K562 (cell line): ENCODE results near the gene CEP57. TPM values are rescaled to one million over a fixed set of nuclear protein-coding genes. Genes with fewer than 3 reads are reported as not detected.

Experiments used
- JUND ChIP-seq, 2 experiments: IDR thresholded peaks; 2 replicates in 1 of 2; 3 replicates in 1 of 2; pipeline ENCODE4 v1.6.1; 2011; ENCODE audit warnings: borderline replicate concordance in 2 of 2, low read depth in 2 of 2, low read length in 2 of 2, improper control_type of control experiment in 1 of 2, missing biosample characterization in 1 of 2, missing genetic modification characterization in 1 of 2, missing genetic modification reagents in 1 of 2
- MAFK ChIP-seq: IDR thresholded peaks from 2 replicates; pipeline ENCODE4 v1.6.1; 2011; ENCODE audit warnings: low read length, improper control_type of control experiment
- MAZ ChIP-seq, 2 experiments: fragments of 450-650 bp in 1 of 2; sonication (generic) in 1 of 2; formaldehyde crosslinking; IDR thresholded peaks in 1 of 2; conservative IDR thresholded peaks in 1 of 2; 2 replicates each; pipeline versions ENCODE4 v1.4.0 to v1.5.0; 2020; ENCODE audit warnings: mild to moderate bottlenecking in 1 of 2, missing genetic modification reagents in 1 of 2
- NELFE ChIP-seq: IDR thresholded peaks from 2 replicates; pipeline ENCODE4 v1.6.1; 2011; ENCODE audit warnings: mild to moderate bottlenecking; ENCODE audit not compliant: insufficient read depth, insufficient read length
- SMARCB1 ChIP-seq: IDR thresholded peaks from 2 replicates; pipeline ENCODE4 v1.6.1; 2011; ENCODE audit warnings: improper control_type of control experiment, low read depth; ENCODE audit not compliant: insufficient read length
- SP2 ChIP-seq: IDR thresholded peaks from 2 replicates; pipeline ENCODE4 v1.6.1; 2011; ENCODE audit warnings: mild to moderate bottlenecking, low read depth, low read length, moderate library complexity; ENCODE audit not compliant: poor library complexity, severe bottlenecking; ENCODE audit errors: extremely low read depth
- SREBF1 ChIP-seq: fragments of 150-350 bp; IDR thresholded peaks from 2 replicates; pipeline ENCODE4 v1.6.1; 2014; ENCODE audit warnings: antibody characterized with exemption, low read depth, low read length, borderline replicate concordance
- TRIM24 ChIP-seq, 2 experiments: fragments of 450-650 bp; IDR thresholded peaks; 2 replicates each; pipeline ENCODE4 v1.6.1; 2016
- TRIM28 ChIP-seq: fragments of 450-650 bp; IDR thresholded peaks from 2 replicates; pipeline ENCODE4 v1.6.1; 2017
- ZNF197 ChIP-seq: fragments of 200-800 bp; sonication (Bioruptor generic); IDR thresholded peaks from 2 replicates; pipeline ENCODE4 v1.6.1; 2016; ENCODE audit warnings: low read depth, missing genetic modification characterization, missing compliant biosample characterization
- polyA plus RNA-seq, 8 experiments: library from polyadenylated mRNA; depleted of rRNA in 4 of 8; stranded (reverse) in 5 of 8; unstranded in 3 of 8; fragments of >200 nt; fragmentation: Nextera tagmentation in 2 of 8; fragmentation: Illumina TruSeq in 1 of 8; extraction: Ambion mirVana in 2 of 8; extraction: Trizol in 1 of 8; gene quantifications; 2 replicates each; pipeline versions ENCODE4 v1.2.1 to v1.2.3, GENCODE V29; 2011 to 2014; ENCODE audit warnings: inconsistent platforms in 1 of 8, missing spikeins in 1 of 8
- total RNA-seq, 7 experiments: library from RNA; depleted of rRNA in 6 of 7; stranded (reverse); fragments of >200 nt in 6 of 7; fragmentation: Illumina TruSeq in 2 of 7; extraction: Trizol in 2 of 7; gene quantifications; 2 replicates each; pipeline versions ENCODE4 v1.2.1 to v1.2.3, GENCODE V29; 2011 to 2021; ENCODE audit warnings: low replicate concordance in 1 of 7
- TF ChIP-seq, protein P1 (sequence below): fragments of 450-650 bp; IDR thresholded peaks from 2 replicates; pipeline ENCODE4 v1.6.1; 2016; ENCODE audit warnings: mild to moderate bottlenecking, moderate library complexity
- TF ChIP-seq, protein P2 (sequence below): sonication (generic); formaldehyde crosslinking; IDR thresholded peaks from 2 replicates; pipeline ENCODE4 v1.9.0; 2022; ENCODE audit warnings: mild to moderate bottlenecking, missing genetic modification reagents
- TF ChIP-seq, protein P3 (sequence below): fragments of 200-800 bp; sonication (Bioruptor generic); IDR thresholded peaks from 2 replicates; pipeline ENCODE4 v1.6.1; 2017; ENCODE audit warnings: missing genetic modification characterization, missing compliant biosample characterization

CEP57 gene
- total and polyA plus RNA-seq, 9 of the 15 experiments (the other 6 are each of a cell fraction or from before 2014, with no cell fraction given): 25.1 to 88.1 (median 65.2) TPM

DNA sequence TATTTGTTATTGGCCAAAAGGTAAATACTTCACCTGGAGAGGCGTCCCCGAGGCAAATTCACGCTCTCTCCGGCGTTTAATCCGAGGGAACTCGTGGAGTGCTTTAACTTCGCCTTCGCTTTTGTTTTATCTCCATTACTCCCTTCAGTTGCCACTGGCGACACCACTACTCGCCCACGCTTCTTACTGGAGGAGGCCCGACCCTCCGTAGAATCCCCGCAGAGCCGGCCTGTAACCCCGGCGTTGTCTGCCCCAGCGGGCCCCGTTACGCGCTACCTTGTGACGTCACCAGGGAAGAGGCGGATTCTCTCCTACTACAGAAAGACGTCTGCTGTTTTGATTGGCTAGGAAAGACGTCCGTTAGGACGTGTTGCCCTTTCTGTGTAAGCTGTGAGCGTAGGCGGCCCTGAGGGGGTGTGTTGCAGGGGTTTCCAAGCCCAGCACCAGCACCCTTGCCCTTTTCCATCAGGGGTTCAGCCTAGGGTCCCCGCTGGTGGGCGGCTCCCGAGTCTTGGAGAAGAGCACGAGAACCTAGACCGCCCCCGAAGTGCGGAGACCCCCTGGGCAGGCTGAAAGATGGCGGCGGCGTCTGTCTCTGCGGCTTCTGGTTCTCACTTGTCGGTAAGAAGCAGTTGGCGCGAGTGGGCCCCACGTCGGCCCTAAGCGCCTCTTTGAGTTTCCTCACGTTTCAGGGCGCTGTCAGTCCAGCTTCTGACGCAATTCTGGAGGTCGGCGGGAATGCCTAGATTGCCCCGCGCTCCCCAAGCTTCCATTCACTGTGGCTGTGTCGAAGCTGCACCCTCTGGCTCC lies at the start of gene CEP57 (continued):
- TF ChIP-seq, protein P1, sequence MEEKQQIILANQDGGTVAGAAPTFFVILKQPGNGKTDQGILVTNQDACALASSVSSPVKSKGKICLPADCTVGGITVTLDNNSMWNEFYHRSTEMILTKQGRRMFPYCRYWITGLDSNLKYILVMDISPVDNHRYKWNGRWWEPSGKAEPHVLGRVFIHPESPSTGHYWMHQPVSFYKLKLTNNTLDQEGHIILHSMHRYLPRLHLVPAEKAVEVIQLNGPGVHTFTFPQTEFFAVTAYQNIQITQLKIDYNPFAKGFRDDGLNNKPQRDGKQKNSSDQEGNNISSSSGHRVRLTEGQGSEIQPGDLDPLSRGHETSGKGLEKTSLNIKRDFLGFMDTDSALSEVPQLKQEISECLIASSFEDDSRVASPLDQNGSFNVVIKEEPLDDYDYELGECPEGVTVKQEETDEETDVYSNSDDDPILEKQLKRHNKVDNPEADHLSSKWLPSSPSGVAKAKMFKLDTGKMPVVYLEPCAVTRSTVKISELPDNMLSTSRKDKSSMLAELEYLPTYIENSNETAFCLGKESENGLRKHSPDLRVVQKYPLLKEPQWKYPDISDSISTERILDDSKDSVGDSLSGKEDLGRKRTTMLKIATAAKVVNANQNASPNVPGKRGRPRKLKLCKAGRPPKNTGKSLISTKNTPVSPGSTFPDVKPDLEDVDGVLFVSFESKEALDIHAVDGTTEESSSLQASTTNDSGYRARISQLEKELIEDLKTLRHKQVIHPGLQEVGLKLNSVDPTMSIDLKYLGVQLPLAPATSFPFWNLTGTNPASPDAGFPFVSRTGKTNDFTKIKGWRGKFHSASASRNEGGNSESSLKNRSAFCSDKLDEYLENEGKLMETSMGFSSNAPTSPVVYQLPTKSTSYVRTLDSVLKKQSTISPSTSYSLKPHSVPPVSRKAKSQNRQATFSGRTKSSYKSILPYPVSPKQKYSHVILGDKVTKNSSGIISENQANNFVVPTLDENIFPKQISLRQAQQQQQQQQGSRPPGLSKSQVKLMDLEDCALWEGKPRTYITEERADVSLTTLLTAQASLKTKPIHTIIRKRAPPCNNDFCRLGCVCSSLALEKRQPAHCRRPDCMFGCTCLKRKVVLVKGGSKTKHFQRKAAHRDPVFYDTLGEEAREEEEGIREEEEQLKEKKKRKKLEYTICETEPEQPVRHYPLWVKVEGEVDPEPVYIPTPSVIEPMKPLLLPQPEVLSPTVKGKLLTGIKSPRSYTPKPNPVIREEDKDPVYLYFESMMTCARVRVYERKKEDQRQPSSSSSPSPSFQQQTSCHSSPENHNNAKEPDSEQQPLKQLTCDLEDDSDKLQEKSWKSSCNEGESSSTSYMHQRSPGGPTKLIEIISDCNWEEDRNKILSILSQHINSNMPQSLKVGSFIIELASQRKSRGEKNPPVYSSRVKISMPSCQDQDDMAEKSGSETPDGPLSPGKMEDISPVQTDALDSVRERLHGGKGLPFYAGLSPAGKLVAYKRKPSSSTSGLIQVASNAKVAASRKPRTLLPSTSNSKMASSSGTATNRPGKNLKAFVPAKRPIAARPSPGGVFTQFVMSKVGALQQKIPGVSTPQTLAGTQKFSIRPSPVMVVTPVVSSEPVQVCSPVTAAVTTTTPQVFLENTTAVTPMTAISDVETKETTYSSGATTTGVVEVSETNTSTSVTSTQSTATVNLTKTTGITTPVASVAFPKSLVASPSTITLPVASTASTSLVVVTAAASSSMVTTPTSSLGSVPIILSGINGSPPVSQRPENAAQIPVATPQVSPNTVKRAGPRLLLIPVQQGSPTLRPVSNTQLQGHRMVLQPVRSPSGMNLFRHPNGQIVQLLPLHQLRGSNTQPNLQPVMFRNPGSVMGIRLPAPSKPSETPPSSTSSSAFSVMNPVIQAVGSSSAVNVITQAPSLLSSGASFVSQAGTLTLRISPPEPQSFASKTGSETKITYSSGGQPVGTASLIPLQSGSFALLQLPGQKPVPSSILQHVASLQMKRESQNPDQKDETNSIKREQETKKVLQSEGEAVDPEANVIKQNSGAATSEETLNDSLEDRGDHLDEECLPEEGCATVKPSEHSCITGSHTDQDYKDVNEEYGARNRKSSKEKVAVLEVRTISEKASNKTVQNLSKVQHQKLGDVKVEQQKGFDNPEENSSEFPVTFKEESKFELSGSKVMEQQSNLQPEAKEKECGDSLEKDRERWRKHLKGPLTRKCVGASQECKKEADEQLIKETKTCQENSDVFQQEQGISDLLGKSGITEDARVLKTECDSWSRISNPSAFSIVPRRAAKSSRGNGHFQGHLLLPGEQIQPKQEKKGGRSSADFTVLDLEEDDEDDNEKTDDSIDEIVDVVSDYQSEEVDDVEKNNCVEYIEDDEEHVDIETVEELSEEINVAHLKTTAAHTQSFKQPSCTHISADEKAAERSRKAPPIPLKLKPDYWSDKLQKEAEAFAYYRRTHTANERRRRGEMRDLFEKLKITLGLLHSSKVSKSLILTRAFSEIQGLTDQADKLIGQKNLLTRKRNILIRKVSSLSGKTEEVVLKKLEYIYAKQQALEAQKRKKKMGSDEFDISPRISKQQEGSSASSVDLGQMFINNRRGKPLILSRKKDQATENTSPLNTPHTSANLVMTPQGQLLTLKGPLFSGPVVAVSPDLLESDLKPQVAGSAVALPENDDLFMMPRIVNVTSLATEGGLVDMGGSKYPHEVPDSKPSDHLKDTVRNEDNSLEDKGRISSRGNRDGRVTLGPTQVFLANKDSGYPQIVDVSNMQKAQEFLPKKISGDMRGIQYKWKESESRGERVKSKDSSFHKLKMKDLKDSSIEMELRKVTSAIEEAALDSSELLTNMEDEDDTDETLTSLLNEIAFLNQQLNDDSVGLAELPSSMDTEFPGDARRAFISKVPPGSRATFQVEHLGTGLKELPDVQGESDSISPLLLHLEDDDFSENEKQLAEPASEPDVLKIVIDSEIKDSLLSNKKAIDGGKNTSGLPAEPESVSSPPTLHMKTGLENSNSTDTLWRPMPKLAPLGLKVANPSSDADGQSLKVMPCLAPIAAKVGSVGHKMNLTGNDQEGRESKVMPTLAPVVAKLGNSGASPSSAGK: no peak; the same call in 1 of the 2 replicates
- TF ChIP-seq JUND (IDR thresholded peaks at IDR 0.05; ENCODE audit: borderline replicate concordance, low read depth, low read length) (peak; percentile 87), JUND (tag; IDR thresholded peaks at IDR 0.05; ENCODE audit: borderline replicate concordance, low read depth, low read length) (peak; percentile 71), SP2 (peak; percentile 63), MAFK (no peak), TRIM24 (IDR thresholded peaks at IDR 0.05) (no peak), TRIM28 (no peak), SREBF1 (no peak), NELFE (no peak), SMARCB1 (no peak), MAZ (CRISPR knock-in tag; conservative IDR thresholded peaks at IDR 0.05 in 1 of 2, IDR thresholded peaks at IDR 0.05 in 1 of 2) (peak in 1 of 2 experiments; percentile 43; a peak in 2 of 4 replicates), ZNF197 (no peak)
- TF ChIP-seq, protein P2, sequence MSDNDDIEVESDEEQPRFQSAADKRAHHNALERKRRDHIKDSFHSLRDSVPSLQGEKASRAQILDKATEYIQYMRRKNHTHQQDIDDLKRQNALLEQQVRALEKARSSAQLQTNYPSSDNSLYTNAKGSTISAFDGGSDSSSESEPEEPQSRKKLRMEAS (CRISPR knock-in tag): no peak
- TF ChIP-seq, protein P3, sequence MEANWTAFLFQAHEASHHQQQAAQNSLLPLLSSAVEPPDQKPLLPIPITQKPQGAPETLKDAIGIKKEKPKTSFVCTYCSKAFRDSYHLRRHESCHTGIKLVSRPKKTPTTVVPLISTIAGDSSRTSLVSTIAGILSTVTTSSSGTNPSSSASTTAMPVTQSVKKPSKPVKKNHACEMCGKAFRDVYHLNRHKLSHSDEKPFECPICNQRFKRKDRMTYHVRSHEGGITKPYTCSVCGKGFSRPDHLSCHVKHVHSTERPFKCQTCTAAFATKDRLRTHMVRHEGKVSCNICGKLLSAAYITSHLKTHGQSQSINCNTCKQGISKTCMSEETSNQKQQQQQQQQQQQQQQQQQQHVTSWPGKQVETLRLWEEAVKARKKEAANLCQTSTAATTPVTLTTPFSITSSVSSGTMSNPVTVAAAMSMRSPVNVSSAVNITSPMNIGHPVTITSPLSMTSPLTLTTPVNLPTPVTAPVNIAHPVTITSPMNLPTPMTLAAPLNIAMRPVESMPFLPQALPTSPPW (CRISPR knock-in tag): no peak; the same call in 1 of the 2 replicates
